ENCODE measurements around the gene GPR35.

Gene GPR35

DNA sequence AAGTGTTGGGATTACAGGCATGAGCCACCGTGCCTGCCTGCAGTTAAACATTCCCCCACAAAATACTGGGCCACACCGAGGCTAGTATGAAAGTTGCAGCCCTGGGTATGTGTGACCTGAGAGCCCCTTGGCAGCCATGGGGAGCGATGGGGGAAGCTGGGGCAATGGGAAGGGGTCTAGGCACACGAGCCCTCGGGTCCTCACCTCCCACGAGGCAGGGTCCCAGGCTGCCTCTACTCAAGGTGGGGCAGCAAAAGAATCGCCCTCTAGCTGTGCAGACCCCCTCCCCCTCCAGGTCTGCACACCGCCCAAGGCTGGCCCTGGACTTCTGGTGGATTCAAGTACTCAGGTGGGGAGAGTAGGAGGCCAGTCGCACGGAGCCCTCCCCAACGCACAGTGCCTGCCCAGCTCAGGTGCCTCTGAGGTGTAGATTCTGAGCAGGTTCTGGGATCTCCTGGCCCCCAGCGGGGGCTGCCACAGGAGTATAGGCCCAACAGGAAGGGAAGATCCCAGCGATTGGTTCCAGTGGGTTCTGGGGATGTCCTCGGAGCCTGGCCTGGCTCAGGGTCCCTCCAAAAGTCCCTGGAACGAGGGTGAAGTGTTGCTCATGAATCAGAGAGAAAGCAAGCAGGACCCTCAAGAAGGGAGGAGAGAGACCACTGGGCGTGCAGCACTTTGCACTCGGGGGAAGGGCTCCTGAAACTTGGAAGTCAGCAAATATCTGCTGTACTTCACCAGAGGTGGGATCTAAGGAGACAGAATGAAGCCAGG lies 2.6 kb downstream of the GPR35 start:
- Histone ChIP-seq H3K4me3 (ENCODE audit: low read length) (no peak overlapping the region), H3K4me1 (ENCODE audit: low read length) (peaks cover 16% of the 10 kb centered on the region), H3K4me2 (ENCODE audit: low read length) (no peak overlapping the region), H4K20me1 (ENCODE audit: insufficient read depth, low read length) (no peaks in the 10 kb centered on the region), H3K9ac (ENCODE audit: low read length) (no peak overlapping the region), H3K36me3 (replicated peaks; ENCODE audit: low read depth, low read length) (no peaks in the 10 kb centered on the region), H3K79me2 (ENCODE audit: low read length) (no peaks in the 10 kb centered on the region), H3K27ac (ENCODE audit: low read length) (no peak overlapping the region), H3K27me3 (ENCODE audit: low read depth, low read length) (no peaks in the 10 kb centered on the region), H2AFZ (ENCODE audit: low read depth, low read length) (no peak overlapping the region), H3K9me3 (ENCODE audit: insufficient read depth, low read length) (no peaks in the 10 kb centered on the region)
- TF ChIP-seq EZH2phosphoT487 (IDR thresholded peaks at IDR 0.05; ENCODE audit: low read depth), result no peak
- TF ChIP-seq, protein P1, sequence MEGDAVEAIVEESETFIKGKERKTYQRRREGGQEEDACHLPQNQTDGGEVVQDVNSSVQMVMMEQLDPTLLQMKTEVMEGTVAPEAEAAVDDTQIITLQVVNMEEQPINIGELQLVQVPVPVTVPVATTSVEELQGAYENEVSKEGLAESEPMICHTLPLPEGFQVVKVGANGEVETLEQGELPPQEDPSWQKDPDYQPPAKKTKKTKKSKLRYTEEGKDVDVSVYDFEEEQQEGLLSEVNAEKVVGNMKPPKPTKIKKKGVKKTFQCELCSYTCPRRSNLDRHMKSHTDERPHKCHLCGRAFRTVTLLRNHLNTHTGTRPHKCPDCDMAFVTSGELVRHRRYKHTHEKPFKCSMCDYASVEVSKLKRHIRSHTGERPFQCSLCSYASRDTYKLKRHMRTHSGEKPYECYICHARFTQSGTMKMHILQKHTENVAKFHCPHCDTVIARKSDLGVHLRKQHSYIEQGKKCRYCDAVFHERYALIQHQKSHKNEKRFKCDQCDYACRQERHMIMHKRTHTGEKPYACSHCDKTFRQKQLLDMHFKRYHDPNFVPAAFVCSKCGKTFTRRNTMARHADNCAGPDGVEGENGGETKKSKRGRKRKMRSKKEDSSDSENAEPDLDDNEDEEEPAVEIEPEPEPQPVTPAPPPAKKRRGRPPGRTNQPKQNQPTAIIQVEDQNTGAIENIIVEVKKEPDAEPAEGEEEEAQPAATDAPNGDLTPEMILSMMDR (IDR thresholded peaks at IDR 0.05; ENCODE audit: low read depth, low read length), result no peak

GRCh38 chr2:240628507-240628807 lies 3.2 kb downstream of the GPR35 start:
- Histone ChIP-seq H3K27me3 (ENCODE audit: low read depth, low read length) (no peaks in the 10 kb centered on the region), H3K9me3 (ENCODE audit: insufficient read depth, low read length) (no peaks in the 10 kb centered on the region), H3K9ac (ENCODE audit: low read length) (no peak overlapping the region), H3K36me3 (replicated peaks; ENCODE audit: low read depth, low read length) (no peaks in the 10 kb centered on the region), H3K4me2 (ENCODE audit: low read length) (no peak overlapping the region), H3K27ac (ENCODE audit: low read length) (no peak overlapping the region), H3K4me3 (ENCODE audit: low read length) (no peak overlapping the region), H3K4me1 (ENCODE audit: low read length) (peaks cover 16% of the 10 kb centered on the region), H2AFZ (ENCODE audit: low read depth, low read length) (no peak overlapping the region), H3K79me2 (ENCODE audit: low read length) (no peaks in the 10 kb centered on the region), H4K20me1 (ENCODE audit: insufficient read depth, low read length) (no peaks in the 10 kb centered on the region)
- TF ChIP-seq, protein P1 (IDR thresholded peaks at IDR 0.05; ENCODE audit: low read depth, low read length), result no peak
- TF ChIP-seq EZH2phosphoT487 (IDR thresholded peaks at IDR 0.05; ENCODE audit: low read depth), result no peak

- no peak overlapping the region for H3K9ac ChIP-seq (ENCODE audit: low read length)
- no peaks in the 10 kb centered on the region for H3K9me3 ChIP-seq (ENCODE audit: insufficient read depth, low read length)
- H2AFZ ChIP-seq (ENCODE audit: low read depth, low read length), result no peak overlapping the region
- H3K4me1 ChIP-seq (ENCODE audit: low read length), result peaks cover 16% of the 10 kb centered on the region
- H3K27ac ChIP-seq (ENCODE audit: low read length), result no peak overlapping the region
- no peaks in the 10 kb centered on the region for H3K36me3 ChIP-seq (replicated peaks; ENCODE audit: low read depth, low read length)
- H3K79me2 ChIP-seq (ENCODE audit: low read length), result no peaks in the 10 kb centered on the region
- H3K4me2 ChIP-seq (ENCODE audit: low read length), result no peak overlapping the region
- no peaks in the 10 kb centered on the region for H3K27me3 ChIP-seq (ENCODE audit: low read depth, low read length)
- H4K20me1 ChIP-seq (ENCODE audit: insufficient read depth, low read length), result no peaks in the 10 kb centered on the region
- no peak overlapping the region for H3K4me3 ChIP-seq (ENCODE audit: low read length)
- no peak for TF ChIP-seq EZH2phosphoT487 (IDR thresholded peaks at IDR 0.05; ENCODE audit: low read depth)
- TF ChIP-seq, protein P1 (IDR thresholded peaks at IDR 0.05; ENCODE audit: low read depth, low read length), result no peak
These were observed 3.7 kb downstream of the GPR35 start for GRCh38 chr2:240628808-240629618.

DNA sequence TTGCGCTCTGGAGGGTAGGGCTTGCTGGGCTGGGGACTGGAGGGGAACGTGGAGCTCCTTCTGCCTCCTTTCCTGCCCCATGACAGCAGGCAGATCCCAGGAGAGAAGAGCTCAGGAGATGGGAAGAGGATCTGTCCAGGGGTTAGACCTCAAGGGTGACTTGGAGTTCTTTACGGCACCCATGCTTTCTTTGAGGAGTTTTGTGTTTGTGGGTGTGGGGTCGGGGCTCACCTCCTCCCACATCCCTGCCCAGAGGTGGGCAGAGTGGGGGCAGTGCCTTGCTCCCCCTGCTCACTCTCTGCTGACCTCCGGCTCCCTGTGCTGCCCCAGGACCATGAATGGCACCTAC lies 4.3 kb downstream of the GPR35 start:
- no peaks in the 10 kb centered on the region for H3K79me2 ChIP-seq (ENCODE audit: low read length)
- H4K20me1 ChIP-seq (ENCODE audit: insufficient read depth, low read length), result no peaks in the 10 kb centered on the region
- H3K4me3 ChIP-seq (ENCODE audit: low read length), result no peak overlapping the region
- TF ChIP-seq, protein P1 (IDR thresholded peaks at IDR 0.05; ENCODE audit: low read depth, low read length), result no peak
- no peak for TF ChIP-seq EZH2phosphoT487 (IDR thresholded peaks at IDR 0.05; ENCODE audit: low read depth)
- no peak overlapping the region for H3K4me2 ChIP-seq (ENCODE audit: low read length)
- no peaks in the 10 kb centered on the region for H3K27me3 ChIP-seq (ENCODE audit: low read depth, low read length)
- no peak overlapping the region for H2AFZ ChIP-seq (ENCODE audit: low read depth, low read length)
- H3K27ac ChIP-seq (ENCODE audit: low read length), result no peak overlapping the region
- H3K9ac ChIP-seq (ENCODE audit: low read length), result no peak overlapping the region
- peaks cover 16% of the 10 kb centered on the region for H3K4me1 ChIP-seq (ENCODE audit: low read length)
- H3K9me3 ChIP-seq (ENCODE audit: insufficient read depth, low read length), result no peaks in the 10 kb centered on the region
- H3K36me3 ChIP-seq (replicated peaks; ENCODE audit: low read depth, low read length), result no peaks in the 10 kb centered on the region

Data from OCI-LY3 (cell line).